ENCODE measurements around the gene MYO16. TPM values are rescaled to one million over a fixed set of nuclear protein-coding genes. Genes with fewer than 3 reads are reported as not detected.

Gene MYO16
- total RNA-seq, 1 donor from 2014 or later, result 2.3 TPM

GRCh38 chr13:108669381-108669780 is 40.0 kb downstream of the MYO16 start:
- Mint-ChIP-seq H3K27me3 (no peaks in the 10 kb centered on the region), H3K27ac (no peak overlapping the region), H3K4me1 (ENCODE audit: low read depth) (no peaks in the 10 kb centered on the region), H3K36me3 (ENCODE audit: insufficient read depth) (no peaks in the 10 kb centered on the region), H3K4me3 (ENCODE audit: low read depth) (no peak overlapping the region), H3K9me3 (ENCODE audit: low read depth) (peaks cover 3% of the 10 kb centered on the region)
- TF ChIP-seq, protein P1, sequence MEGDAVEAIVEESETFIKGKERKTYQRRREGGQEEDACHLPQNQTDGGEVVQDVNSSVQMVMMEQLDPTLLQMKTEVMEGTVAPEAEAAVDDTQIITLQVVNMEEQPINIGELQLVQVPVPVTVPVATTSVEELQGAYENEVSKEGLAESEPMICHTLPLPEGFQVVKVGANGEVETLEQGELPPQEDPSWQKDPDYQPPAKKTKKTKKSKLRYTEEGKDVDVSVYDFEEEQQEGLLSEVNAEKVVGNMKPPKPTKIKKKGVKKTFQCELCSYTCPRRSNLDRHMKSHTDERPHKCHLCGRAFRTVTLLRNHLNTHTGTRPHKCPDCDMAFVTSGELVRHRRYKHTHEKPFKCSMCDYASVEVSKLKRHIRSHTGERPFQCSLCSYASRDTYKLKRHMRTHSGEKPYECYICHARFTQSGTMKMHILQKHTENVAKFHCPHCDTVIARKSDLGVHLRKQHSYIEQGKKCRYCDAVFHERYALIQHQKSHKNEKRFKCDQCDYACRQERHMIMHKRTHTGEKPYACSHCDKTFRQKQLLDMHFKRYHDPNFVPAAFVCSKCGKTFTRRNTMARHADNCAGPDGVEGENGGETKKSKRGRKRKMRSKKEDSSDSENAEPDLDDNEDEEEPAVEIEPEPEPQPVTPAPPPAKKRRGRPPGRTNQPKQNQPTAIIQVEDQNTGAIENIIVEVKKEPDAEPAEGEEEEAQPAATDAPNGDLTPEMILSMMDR (IDR thresholded peaks at IDR 0.05; ENCODE audit: unreplicated experiment), result no peak
- no peak for DNase-seq (ENCODE audit: low spot score, unreplicated experiment)

- TF ChIP-seq, protein P1 (IDR thresholded peaks at IDR 0.05; ENCODE audit: unreplicated experiment), result no peak
- DNase-seq (ENCODE audit: low spot score, unreplicated experiment), result no peak
- H3K9me3 Mint-ChIP-seq (ENCODE audit: low read depth), result no peaks in the 10 kb centered on the region
- no peaks in the 10 kb centered on the region for H3K36me3 Mint-ChIP-seq (ENCODE audit: insufficient read depth)
- no peaks in the 10 kb centered on the region for H3K4me1 Mint-ChIP-seq (ENCODE audit: low read depth)
- no peak overlapping the region for H3K4me3 Mint-ChIP-seq (ENCODE audit: low read depth)
- no peak overlapping the region for H3K27ac Mint-ChIP-seq
- no peaks in the 10 kb centered on the region for H3K27me3 Mint-ChIP-seq
Measured at GRCh38 chr13:108674346-108674745, 44.9 kb downstream of the MYO16 start.

DNA sequence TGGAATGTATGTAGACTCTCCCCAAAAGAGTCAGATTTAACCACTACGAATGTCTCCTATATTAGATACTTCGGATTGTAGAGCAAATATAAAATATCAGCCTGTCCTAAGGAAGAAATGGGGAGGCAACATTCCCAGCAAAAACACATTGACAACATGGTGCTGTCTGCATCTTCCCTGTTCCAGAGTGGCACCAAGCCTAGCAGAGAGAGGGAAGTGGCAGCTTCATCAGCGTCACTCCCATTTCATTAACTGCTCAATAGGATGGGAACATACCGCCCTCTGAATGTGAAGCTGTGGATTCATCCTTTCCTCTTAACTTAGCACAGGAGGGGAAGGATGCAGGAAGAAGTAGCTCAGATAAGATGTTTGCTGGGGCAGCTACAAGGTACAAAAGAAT is 45.4 kb downstream of the MYO16 start:
- TF ChIP-seq, protein P1 (IDR thresholded peaks at IDR 0.05; ENCODE audit: unreplicated experiment), result no peak
- Mint-ChIP-seq H3K36me3 (ENCODE audit: insufficient read depth) (no peaks in the 10 kb centered on the region), H3K4me1 (ENCODE audit: low read depth) (no peaks in the 10 kb centered on the region), H3K27ac (no peak overlapping the region), H3K27me3 (peaks cover 1% of the 10 kb centered on the region), H3K4me3 (ENCODE audit: low read depth) (no peak overlapping the region), H3K9me3 (ENCODE audit: low read depth) (no peaks in the 10 kb centered on the region)
- no peak for DNase-seq (ENCODE audit: low spot score, unreplicated experiment)

DNA sequence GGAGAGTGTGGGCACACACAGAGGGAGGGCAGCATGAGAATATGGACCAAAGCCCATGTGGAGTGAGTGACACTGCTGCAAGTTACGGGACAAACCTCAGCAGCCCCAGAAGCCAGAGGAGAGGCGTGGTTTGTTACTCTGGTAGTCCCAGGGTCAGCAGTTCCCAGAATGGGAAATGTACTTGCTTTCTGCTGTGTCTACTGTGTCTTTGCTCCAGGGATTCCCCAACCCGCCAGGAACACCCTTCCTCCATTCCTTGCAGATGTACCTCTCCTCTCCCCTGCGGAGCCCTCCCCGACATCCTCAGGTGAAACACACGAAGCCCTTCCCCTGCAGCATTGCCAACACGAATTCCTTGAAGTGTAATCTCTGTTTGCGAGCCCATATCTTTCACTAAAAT is 47.2 kb downstream of the MYO16 start:
- H3K4me1 Mint-ChIP-seq (ENCODE audit: low read depth), result no peaks in the 10 kb centered on the region
- H3K36me3 Mint-ChIP-seq (ENCODE audit: insufficient read depth), result no peaks in the 10 kb centered on the region
- no peaks in the 10 kb centered on the region for H3K9me3 Mint-ChIP-seq (ENCODE audit: low read depth)
- no peak for DNase-seq (ENCODE audit: low spot score, unreplicated experiment)
- TF ChIP-seq, protein P1 (IDR thresholded peaks at IDR 0.05; ENCODE audit: unreplicated experiment), result no peak
- no peak overlapping the region for H3K27ac Mint-ChIP-seq
- H3K27me3 Mint-ChIP-seq, result peaks cover 3% of the 10 kb centered on the region
- no peak overlapping the region for H3K4me3 Mint-ChIP-seq (ENCODE audit: low read depth)

GRCh38 chr13:108677806-108678205 is 48.4 kb downstream of the MYO16 start:
- TF ChIP-seq, protein P1 (IDR thresholded peaks at IDR 0.05; ENCODE audit: unreplicated experiment), result no peak
- H3K4me1 Mint-ChIP-seq (ENCODE audit: low read depth), result no peaks in the 10 kb centered on the region
- H3K27ac Mint-ChIP-seq, result no peak overlapping the region
- peaks cover 3% of the 10 kb centered on the region for H3K27me3 Mint-ChIP-seq
- H3K9me3 Mint-ChIP-seq (ENCODE audit: low read depth), result no peaks in the 10 kb centered on the region
- DNase-seq (ENCODE audit: low spot score, unreplicated experiment), result no peak
- no peaks in the 10 kb centered on the region for H3K36me3 Mint-ChIP-seq (ENCODE audit: insufficient read depth)
- H3K4me3 Mint-ChIP-seq (ENCODE audit: low read depth), result no peak overlapping the region

Data from progenitor cell of endocrine pancreas (in vitro differentiated cells).